ENCODE results near the gene AKAP6. TPM values are rescaled to one million over a fixed set of nuclear protein-coding genes. Genes with fewer than 3 reads are reported as not detected.

AKAP6 gene
- total RNA-seq, 1 donor from 2014 or later: 3.4 TPM

DNA sequence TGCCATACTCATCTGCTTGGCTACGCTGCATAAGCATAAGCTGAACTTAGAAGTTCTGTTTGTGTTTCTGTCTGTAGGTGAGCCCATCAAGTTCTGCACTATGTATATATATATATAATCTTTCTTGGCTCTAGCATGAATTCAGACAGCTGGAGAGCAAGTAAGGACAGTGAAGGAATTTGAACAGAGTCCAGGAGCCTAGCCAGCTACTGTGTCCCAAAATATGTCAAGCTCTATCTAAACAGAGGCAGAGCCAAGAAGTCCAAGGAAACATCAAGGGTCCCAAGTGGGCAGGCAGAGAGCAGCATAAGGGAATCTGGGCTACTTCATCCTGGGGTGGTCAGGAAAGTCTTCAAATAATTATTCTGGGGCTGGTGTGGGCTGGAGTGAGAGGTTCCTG is 491.1 kb downstream of the AKAP6 start:
- TF ChIP-seq, protein P1, sequence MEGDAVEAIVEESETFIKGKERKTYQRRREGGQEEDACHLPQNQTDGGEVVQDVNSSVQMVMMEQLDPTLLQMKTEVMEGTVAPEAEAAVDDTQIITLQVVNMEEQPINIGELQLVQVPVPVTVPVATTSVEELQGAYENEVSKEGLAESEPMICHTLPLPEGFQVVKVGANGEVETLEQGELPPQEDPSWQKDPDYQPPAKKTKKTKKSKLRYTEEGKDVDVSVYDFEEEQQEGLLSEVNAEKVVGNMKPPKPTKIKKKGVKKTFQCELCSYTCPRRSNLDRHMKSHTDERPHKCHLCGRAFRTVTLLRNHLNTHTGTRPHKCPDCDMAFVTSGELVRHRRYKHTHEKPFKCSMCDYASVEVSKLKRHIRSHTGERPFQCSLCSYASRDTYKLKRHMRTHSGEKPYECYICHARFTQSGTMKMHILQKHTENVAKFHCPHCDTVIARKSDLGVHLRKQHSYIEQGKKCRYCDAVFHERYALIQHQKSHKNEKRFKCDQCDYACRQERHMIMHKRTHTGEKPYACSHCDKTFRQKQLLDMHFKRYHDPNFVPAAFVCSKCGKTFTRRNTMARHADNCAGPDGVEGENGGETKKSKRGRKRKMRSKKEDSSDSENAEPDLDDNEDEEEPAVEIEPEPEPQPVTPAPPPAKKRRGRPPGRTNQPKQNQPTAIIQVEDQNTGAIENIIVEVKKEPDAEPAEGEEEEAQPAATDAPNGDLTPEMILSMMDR (IDR thresholded peaks at IDR 0.05; ENCODE audit: unreplicated experiment): no peak
- DNase-seq (ENCODE audit: low spot score, unreplicated experiment): no peak
- Mint-ChIP-seq H3K4me1 (ENCODE audit: low read depth) (no peaks in the 10 kb centered on the region), H3K4me3 (ENCODE audit: low read depth) (no peak overlapping the region), H3K27ac (no peak overlapping the region), H3K36me3 (ENCODE audit: insufficient read depth) (no peaks in the 10 kb centered on the region), H3K27me3 (peaks cover 28% of the 10 kb centered on the region), H3K9me3 (ENCODE audit: low read depth) (no peaks in the 10 kb centered on the region)

DNA sequence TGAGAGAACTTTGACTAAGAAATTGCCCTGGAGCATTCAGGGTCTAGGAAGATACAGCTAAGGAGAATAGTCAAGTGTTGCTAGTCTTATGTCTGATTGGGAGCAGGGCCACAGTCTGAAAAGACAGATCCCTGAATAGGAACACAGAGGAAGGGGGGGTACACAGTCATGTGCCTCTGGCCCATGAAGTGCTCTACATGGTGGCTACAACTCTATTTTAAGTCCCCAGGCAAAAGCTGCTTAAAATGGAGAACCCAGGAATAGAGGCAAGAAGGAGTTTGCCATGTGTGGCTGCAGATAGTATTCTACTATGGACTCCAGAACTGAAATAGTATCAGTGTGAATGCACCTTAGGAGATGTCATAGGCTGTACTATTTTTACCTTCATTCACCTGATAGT is 491.6 kb downstream of the AKAP6 start:
- Mint-ChIP-seq H3K4me3 (ENCODE audit: low read depth) (no peak overlapping the region), H3K27ac (no peak overlapping the region), H3K36me3 (ENCODE audit: insufficient read depth) (no peaks in the 10 kb centered on the region), H3K9me3 (ENCODE audit: low read depth) (no peaks in the 10 kb centered on the region), H3K4me1 (ENCODE audit: low read depth) (no peaks in the 10 kb centered on the region), H3K27me3 (peaks cover 29% of the 10 kb centered on the region)
- DNase-seq (ENCODE audit: low spot score, unreplicated experiment): no peak
- TF ChIP-seq, protein P1 (IDR thresholded peaks at IDR 0.05; ENCODE audit: unreplicated experiment): no peak

DNA sequence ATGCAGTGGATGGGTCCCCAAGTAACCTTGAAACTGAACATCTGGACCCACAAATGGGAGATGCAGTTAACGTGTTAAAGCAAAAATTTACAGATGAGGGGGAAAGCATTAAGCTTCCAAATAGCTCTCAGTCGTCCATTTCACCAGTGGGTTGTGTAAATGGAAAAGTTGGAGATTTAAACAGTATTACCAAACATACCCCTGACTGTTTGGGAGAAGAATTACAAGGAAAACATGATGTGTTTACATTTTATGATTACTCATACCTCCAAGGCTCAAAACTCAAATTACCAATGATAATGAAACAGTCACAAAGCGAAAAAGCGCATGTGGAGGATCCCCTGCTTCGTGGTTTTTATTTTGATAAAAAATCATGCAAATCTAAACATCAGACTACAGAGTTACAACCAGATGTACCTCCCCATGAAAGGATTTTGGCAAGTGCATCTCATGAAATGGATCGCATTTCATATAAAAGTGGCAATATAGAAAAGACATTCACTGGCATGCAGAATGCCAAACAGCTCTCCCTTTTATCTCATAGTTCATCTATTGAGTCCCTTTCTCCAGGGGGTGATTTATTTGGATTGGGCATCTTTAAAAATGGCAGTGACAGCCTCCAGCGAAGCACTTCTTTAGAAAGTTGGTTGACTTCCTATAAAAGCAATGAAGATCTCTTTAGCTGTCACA is 493.0 kb downstream of the AKAP6 start:
- TF ChIP-seq, protein P1 (IDR thresholded peaks at IDR 0.05; ENCODE audit: unreplicated experiment): no peak
- H3K9me3 Mint-ChIP-seq (ENCODE audit: low read depth): no peaks in the 10 kb centered on the region
- no peak for DNase-seq (ENCODE audit: low spot score, unreplicated experiment)
- no peaks in the 10 kb centered on the region for H3K36me3 Mint-ChIP-seq (ENCODE audit: insufficient read depth)
- peaks cover 29% of the 10 kb centered on the region for H3K27me3 Mint-ChIP-seq
- H3K4me3 Mint-ChIP-seq (ENCODE audit: low read depth): no peak overlapping the region
- H3K27ac Mint-ChIP-seq: no peak overlapping the region
- peaks cover 5% of the 10 kb centered on the region for H3K4me1 Mint-ChIP-seq (ENCODE audit: low read depth)

DNA sequence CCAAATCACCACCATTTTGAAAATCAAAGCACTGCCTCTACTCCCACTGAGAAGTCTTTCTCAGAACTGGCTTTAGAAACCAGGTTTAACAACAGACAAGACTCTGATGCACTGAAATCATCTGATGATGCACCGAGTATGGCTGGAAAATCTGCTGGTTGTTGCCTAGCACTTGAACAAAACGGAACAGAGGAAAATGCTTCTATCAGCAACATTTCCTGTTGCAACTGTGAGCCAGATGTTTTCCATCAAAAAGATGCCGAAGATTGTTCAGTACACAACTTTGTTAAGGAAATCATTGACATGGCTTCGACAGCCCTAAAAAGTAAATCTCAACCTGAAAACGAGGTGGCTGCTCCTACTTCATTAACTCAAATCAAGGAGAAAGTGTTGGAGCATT is 494.6 kb downstream of the AKAP6 start:
- no peak overlapping the region for H3K27ac Mint-ChIP-seq
- no peak overlapping the region for H3K4me3 Mint-ChIP-seq (ENCODE audit: low read depth)

DNA sequence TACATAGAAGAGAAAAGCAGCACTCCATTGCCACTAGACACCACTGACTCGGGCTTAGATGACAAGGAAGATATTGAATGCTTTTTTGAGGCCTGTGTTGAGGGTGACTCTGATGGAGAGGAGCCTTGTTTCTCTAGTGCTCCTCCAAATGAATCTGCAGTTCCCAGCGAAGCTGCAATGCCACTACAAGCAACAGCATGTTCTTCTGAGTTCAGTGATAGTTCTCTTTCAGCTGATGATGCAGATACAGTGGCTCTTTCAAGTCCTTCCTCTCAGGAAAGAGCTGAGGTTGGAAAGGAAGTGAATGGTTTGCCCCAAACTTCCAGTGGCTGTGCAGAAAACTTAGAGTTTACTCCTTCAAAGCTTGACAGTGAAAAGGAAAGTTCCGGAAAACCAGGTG is 495.1 kb downstream of the AKAP6 start:
- Mint-ChIP-seq H3K27ac (no peak overlapping the region), H3K9me3 (ENCODE audit: low read depth) (no peaks in the 10 kb centered on the region), H3K27me3 (peaks cover 28% of the 10 kb centered on the region), H3K36me3 (ENCODE audit: insufficient read depth) (no peaks in the 10 kb centered on the region), H3K4me3 (ENCODE audit: low read depth) (no peak overlapping the region), H3K4me1 (ENCODE audit: low read depth) (peaks cover 5% of the 10 kb centered on the region)
- no peak for DNase-seq (ENCODE audit: low spot score, unreplicated experiment)
- TF ChIP-seq, protein P1 (IDR thresholded peaks at IDR 0.05; ENCODE audit: unreplicated experiment): no peak

More for the DNA sequence above, 494.6 kb downstream of the AKAP6 start:
- DNase-seq (ENCODE audit: low spot score, unreplicated experiment): no peak
- Mint-ChIP-seq H3K36me3 (ENCODE audit: insufficient read depth) (no peaks in the 10 kb centered on the region), H3K4me1 (ENCODE audit: low read depth) (peaks cover 5% of the 10 kb centered on the region), H3K27me3 (peaks cover 29% of the 10 kb centered on the region), H3K9me3 (ENCODE audit: low read depth) (no peaks in the 10 kb centered on the region)
- TF ChIP-seq, protein P1 (IDR thresholded peaks at IDR 0.05; ENCODE audit: unreplicated experiment): no peak
